Non-pigmented ciliary epithelial cell (primary cell): ENCODE results near the gene FAM227B.

Source experiments
- DNase-seq: peaks from one replicate; pipeline ENCODE4 v3.0.0-alpha.2; 2010; ENCODE audit warnings: low read depth

The FAM227B gene

GRCh38 chr15:49293941-49294340 lies 326.7 kb downstream of the FAM227B start:
- DNase-seq: no peak

DNA sequence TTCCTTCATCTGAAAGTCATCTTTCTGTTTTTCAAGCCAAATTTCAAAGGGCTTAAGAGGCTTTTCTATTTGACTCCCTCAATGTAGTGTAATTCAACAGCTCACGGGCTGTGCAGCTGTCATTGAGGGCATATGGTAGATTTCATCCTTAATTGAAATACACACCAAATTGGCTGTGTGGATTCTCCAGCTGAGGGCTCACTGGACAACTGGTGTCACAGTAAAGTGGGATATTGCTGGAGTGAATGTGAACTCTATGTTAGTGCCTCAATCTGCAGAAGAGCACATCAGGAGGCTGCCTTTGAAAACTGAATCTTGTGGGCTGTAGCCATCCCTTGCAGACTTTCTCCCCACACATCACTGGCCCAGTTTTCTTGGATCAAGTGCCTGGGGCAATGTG lies 330.4 kb downstream of the FAM227B start:
- no peak for DNase-seq

GRCh38 chr15:49288391-49288790 lies 332.2 kb downstream of the FAM227B start:
- no peak for DNase-seq

- DNase-seq: no peak
Measured at GRCh38 chr15:49287481-49287880, 333.1 kb downstream of the FAM227B start.

GRCh38 chr15:49286649-49287404 lies 333.8 kb downstream of the FAM227B start:
- no peak for DNase-seq

- DNase-seq: peak; percentile 73
Measured at GRCh38 chr15:49282366-49282765, 338.3 kb downstream of the FAM227B start.

GRCh38 chr15:49279521-49280456 lies 340.8 kb downstream of the FAM227B start:
- no peak for DNase-seq

DNA sequence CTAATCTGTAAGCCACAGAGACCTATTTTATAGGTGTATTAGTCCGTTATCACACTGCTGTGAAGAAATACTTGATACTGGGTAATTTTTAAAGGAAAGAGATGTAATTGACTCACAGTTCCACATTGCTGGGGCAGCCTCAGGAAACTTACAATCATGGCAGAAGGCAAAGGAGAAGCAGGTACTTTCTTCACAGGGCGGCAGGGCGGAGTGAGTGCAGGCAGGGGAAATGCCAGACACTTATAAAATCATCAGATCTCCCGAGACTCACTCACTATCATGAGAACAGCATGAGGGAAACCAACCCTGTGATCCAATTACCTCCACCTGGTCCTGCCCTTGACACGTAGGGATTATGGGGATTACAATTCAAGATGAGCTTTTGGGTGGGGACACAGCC lies 341.9 kb downstream of the FAM227B start:
- DNase-seq: no peak
